NOMO-1 (cell line): Measurements from ENCODE around the gene TMEM248.
"Not testable (repeated sequence)": the region's sequence is repeated elsewhere in the genome, so short reads cannot be mapped to it uniquely, and the experiment has no call there.

ENCODE experiments used
- DNase-seq, 2 experiments: peaks; one replicate each; lab custom pipeline; 2025; ENCODE audit not compliant: unreplicated experiment in 2 of 2; lab: John Stamatoyannopoulos, UW

Gene TMEM248

GRCh38 chr7:66946545-66946944, 25.5 kb downstream of the TMEM248 start:
- no peak for DNase-seq

- no peak for DNase-seq
These were observed 27.6 kb downstream of the TMEM248 start for GRCh38 chr7:66948480-66949109.

GRCh38 chr7:66950311-66950710, 29.3 kb downstream of the TMEM248 start:
- DNase-seq: no peak

GRCh38 chr7:66950763-66951162, 29.7 kb downstream of the TMEM248 start:
- DNase-seq: no peak

GRCh38 chr7:66952343-66953043, 31.5 kb downstream of the TMEM248 start:
- DNase-seq: no peak

GRCh38 chr7:66953044-66953427, 32.0 kb downstream of the TMEM248 start:
- DNase-seq: no peak

GRCh38 chr7:66957595-66958290, 36.7 kb downstream of the TMEM248 start:
- no peak for DNase-seq

GRCh38 chr7:66958538-66959350, 37.7 kb downstream of the TMEM248 start:
- DNase-seq: no peak

- DNase-seq: no peak
These were observed 39.2 kb downstream of the TMEM248 start for GRCh38 chr7:66960192-66960591.

- no peak for DNase-seq
These were observed 40.1 kb downstream of the TMEM248 start for GRCh38 chr7:66961096-66961495.

GRCh38 chr7:66964411-66964810, 43.4 kb downstream of the TMEM248 start:
- DNase-seq: no peak

GRCh38 chr7:66967029-66967428, 46.0 kb downstream of the TMEM248 start:
- no peak for DNase-seq

GRCh38 chr7:66969001-66969400, 48.0 kb downstream of the TMEM248 start:
- DNase-seq: not testable (repeated sequence)

- no peak for DNase-seq
These were observed 49.3 kb downstream of the TMEM248 start for GRCh38 chr7:66970310-66970709.

GRCh38 chr7:66974986-66975590, 54.1 kb downstream of the TMEM248 start:
- DNase-seq: no peak

GRCh38 chr7:66978312-66978711, 57.3 kb downstream of the TMEM248 start:
- DNase-seq: not testable (repeated sequence)

GRCh38 chr7:66979013-66979412, 58.0 kb downstream of the TMEM248 start:
- DNase-seq: not testable (repeated sequence)

GRCh38 chr7:66980336-66980735, 59.3 kb downstream of the TMEM248 start:
- not testable (repeated sequence) for DNase-seq

GRCh38 chr7:66989552-66989951, 68.5 kb downstream of the TMEM248 start:
- not testable (repeated sequence) for DNase-seq

- DNase-seq: not testable (repeated sequence)
These were observed 73.0 kb downstream of the TMEM248 start for GRCh38 chr7:66994051-66994450.

- DNase-seq: peak; percentile 72 to 75
These were observed 73.6 kb downstream of the TMEM248 start for GRCh38 chr7:66994691-66995049.
